Upper lobe of right lung (tissue), 1 donor: ENCODE data around the gene ABCC2. TPM values are rescaled to one million over a fixed set of nuclear protein-coding genes. Genes with fewer than 3 reads are reported as not detected.

Experiments
- ATAC-seq: fragments of 200-7000 bp; cut with Tn5 transposase; one replicate; pipeline ENCODE4 v1.9.1; 2020; ENCODE audit warnings: mild to moderate bottlenecking, moderate library complexity
- DNase-seq: peaks from one replicate; pipeline ENCODE4 v3.0.0-alpha.2; 2020
- H3K27ac ChIP-seq: fragments of 200-600 bp; one replicate; pipeline ENCODE4 v1.8.0; 2022
- H3K27me3 ChIP-seq: fragments of 200-600 bp; one replicate; pipeline ENCODE4 v1.8.0; 2022; ENCODE audit warnings: mild to moderate bottlenecking
- H3K36me3 ChIP-seq: fragments of 200-600 bp; one replicate; pipeline ENCODE4 v1.8.0; 2022
- H3K4me1 ChIP-seq: fragments of 200-600 bp; one replicate; pipeline ENCODE4 v1.8.0; 2022
- H3K4me3 ChIP-seq: fragments of 200-600 bp; one replicate; pipeline ENCODE4 v1.8.0; 2022; ENCODE audit warnings: mild to moderate bottlenecking
- H3K9me3 ChIP-seq: fragments of 200-600 bp; one replicate; pipeline ENCODE4 v1.8.0; 2022
- CTCF ChIP-seq: fragments of 200-600 bp; IDR thresholded peaks from one replicate; pipeline ENCODE4 v1.8.0; 2022; ENCODE audit warnings: antibody characterized with exemption
- intact Hi-C: fragments of 100-400 bp; cut with DNase I; formaldehyde crosslinking; loops from one replicate; pipeline ENCODE4 v1.11.0; 2022
- total RNA-seq: library from RNA; stranded (reverse); fragmentation: NEBNext Ultra II Directional; extraction: Animal tissue kit (Norgen Biotek cat#: 25700); gene quantifications from one replicate; pipeline ENCODE4 v1.2.1, GENCODE V29; 2021
- donor health status: DM: no; HTN: yes; CAD: no; lungs with severe emphysema.

ABCC2 gene
- total RNA-seq, 1 donor from 2014 or later, result 1.1 TPM

DNA sequence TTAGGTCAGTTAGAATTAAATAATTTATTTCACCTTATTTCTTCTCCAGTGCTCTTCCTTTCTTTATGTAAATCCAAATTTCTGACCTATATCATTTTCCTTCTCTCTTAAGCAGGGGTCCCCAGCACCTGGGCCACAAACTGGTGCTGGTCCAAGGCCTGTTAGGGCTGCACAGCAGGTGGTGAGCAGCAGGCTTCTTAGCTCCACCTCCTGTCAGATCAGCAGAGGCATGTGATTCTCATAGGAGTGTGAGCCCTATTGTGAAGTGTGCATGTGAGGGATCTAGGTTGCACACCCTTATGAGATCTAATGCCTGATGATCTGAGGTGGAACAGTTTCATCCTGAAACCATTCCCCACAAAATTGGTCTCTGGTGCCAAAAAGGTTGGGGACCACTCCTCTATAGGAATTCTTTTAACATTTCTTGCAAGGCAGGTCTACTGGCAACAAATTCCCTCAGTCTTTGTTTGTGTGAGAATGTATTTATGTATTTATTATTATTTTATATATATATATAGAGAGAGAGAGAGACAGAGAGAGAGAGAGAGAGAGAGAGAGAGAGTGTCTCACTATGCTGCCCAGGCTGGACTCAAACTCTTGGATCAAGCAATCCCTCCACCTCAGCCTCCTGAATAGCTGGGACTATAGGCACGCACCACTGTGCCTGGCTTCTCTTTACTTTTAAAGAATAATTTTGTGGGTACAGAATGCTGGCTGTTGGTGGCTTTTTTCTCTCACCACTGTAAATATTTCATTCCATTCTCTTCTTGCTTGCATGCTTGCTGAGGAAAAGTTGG is 4.3 kb upstream of the ABCC2 start:
- ATAC-seq, result peak; percentile 32

DNA sequence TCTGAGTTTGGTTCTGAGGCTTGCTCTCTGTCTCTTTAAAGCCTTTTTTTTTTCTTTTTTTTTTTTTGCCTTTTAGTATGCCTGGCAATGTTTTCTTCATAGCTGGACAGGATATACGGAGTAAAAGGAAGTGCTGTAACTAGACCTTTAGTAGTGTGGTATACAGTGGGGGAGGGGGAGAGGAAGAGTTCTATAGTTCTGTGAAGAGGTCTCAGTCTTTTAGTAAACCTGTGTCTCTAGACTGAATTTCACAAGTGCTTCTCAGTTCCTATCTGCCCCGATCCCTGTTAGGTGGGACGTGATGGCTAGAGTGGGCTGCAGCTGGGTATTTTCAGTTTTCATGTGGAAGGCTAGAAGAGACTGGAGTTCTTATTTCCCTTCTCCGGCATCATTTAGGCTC is 3.1 kb upstream of the ABCC2 start:
- no peak for TF ChIP-seq CTCF
- Histone ChIP-seq H3K27me3 (no peaks in the 10 kb centered on the region), H3K9me3 (no peaks in the 10 kb centered on the region), H3K36me3 (no peaks in the 10 kb centered on the region), H3K4me1 (peaks cover 3% of the 10 kb centered on the region), H3K27ac (peak overlapping the region; percentile 20), H3K4me3 (no peak overlapping the region)
- DNase-seq (no peak), ATAC-seq (peak; percentile 73)
- intact Hi-C loops, result no loop called here

More for the DNA sequence above, 4.3 kb upstream of the ABCC2 start:
- no peaks in the 10 kb centered on the region for H3K9me3 ChIP-seq
- H3K4me1 ChIP-seq, result peaks cover 3% of the 10 kb centered on the region
- H3K27me3 ChIP-seq, result no peaks in the 10 kb centered on the region
- TF ChIP-seq CTCF, result no peak
- H3K27ac ChIP-seq, result no peak overlapping the region
- intact Hi-C loops, result no loop called here
- DNase-seq, result no peak
- no peak overlapping the region for H3K4me3 ChIP-seq
- no peaks in the 10 kb centered on the region for H3K36me3 ChIP-seq

DNA sequence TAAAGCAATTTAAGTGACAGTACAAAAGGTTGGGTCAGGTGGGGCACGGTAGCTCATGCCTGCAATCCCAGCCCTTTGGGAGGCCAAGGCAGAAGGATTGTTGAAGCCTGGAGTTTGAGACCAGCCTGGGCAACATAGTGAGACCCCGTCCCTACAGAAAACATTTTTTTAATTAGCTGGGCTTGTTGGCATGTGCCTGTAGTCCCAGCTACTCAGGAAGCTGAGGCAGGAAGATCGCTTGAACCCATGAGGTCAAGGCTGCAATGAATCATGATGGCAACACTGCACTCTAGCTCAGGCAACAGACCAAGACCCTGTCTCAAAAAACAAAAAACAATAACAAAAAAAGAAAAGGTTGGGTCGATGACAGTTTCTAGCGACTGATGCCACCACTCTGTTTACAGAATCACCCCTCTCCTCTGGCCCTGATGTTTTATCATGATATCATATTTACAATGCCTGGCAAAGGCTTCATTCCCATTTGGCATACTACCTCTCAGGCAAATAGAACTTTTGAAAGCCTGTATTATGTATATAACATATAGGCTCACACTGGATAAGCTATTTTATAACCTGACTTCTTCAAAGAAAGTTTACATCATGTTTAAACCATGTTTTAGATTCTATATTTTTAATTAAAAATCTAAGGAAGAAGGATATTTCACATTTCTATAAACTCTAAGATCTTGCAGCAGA is 558 bp upstream of the ABCC2 start:
- H3K4me3 ChIP-seq, result no peak overlapping the region

DNA sequence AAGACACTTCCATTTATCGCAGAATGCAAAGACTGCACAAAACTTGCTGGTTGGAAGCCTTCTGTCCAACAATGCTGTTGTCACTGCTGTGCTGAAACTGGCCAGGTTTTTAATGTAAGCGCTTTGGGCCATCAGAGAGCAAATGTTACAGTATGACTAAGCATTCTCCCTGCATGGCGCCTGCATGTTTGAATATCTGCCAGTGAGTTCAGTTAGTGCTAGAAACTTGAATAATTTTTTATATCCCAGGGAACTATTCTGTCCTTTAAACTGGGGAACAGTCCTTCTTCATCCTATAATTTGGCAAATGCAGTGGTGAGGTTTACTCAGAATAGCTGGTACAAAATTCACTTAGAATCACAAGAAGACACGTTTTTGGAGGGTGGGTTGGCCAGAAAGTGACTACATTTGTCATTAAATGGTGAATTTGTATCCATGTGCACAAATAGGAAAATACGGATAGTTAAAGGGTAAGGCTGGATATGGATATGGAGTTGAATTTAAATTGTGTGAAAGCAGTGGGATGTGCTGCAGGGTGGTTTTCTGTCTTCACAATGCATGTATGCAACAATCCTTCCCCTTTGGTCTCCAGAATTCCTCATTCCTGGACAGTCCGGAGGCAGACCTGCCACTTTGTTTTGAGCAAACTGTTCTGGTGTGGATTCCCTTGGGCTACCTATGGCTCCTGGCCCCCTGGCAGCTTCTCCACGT is 1.7 kb downstream of the ABCC2 start:
- no peak for TF ChIP-seq CTCF
- Histone ChIP-seq H3K27me3 (no peaks in the 10 kb centered on the region), H3K4me3 (no peak overlapping the region), H3K27ac (no peak overlapping the region), H3K4me1 (peaks cover 3% of the 10 kb centered on the region), H3K36me3 (no peaks in the 10 kb centered on the region), H3K9me3 (no peaks in the 10 kb centered on the region)
- no peak for DNase-seq
- intact Hi-C loops, result no loop called here
- ATAC-seq, result no peak

More for the DNA sequence above, 558 bp upstream of the ABCC2 start:
- DNase-seq (no peak), ATAC-seq (no peak)
- intact Hi-C loops, result no loop called here
- H3K9me3 ChIP-seq, result no peaks in the 10 kb centered on the region
- H3K27me3 ChIP-seq, result no peaks in the 10 kb centered on the region
- no peak overlapping the region for H3K27ac ChIP-seq
- TF ChIP-seq CTCF, result no peak
- no peaks in the 10 kb centered on the region for H3K36me3 ChIP-seq
- H3K4me1 ChIP-seq, result peaks cover 3% of the 10 kb centered on the region

GRCh38 chr10:99784727-99785441 is 2.4 kb downstream of the ABCC2 start:
- ATAC-seq, result no peak

More at GRCh38 chr10:99784727-99785441, 2.4 kb downstream of the ABCC2 start:
- Histone ChIP-seq H3K27me3 (no peaks in the 10 kb centered on the region), H3K4me3 (no peak overlapping the region), H3K4me1 (no peaks in the 10 kb centered on the region), H3K27ac (no peak overlapping the region), H3K36me3 (no peaks in the 10 kb centered on the region), H3K9me3 (no peaks in the 10 kb centered on the region)
- intact Hi-C loops, result no loop called here
- DNase-seq, result no peak
- no peak for TF ChIP-seq CTCF
